Thyroid gland (tissue), 4 donors: ENCODE measurements around the gene SSC4D. TPM values are rescaled to one million over a fixed set of nuclear protein-coding genes. Genes with fewer than 3 reads are reported as not detected.
"Not testable (repeated sequence)": the region's sequence is repeated elsewhere in the genome, so short reads cannot be mapped to it uniquely, and the experiment has no call there.

Experiments
- DNase-seq, 2 donors: peaks; one replicate each; pipeline ENCODE4 v3.0.0-alpha.2; 2019
- H3K27ac ChIP-seq, 3 donors: fragments of 200-600 bp; sonication (generic); 1 replicate in 2 of 3; 2 replicates in 1 of 3; pipeline ENCODE4 v1.5.1; 2016 to 2019; ENCODE audit warnings: mild to moderate bottlenecking in 1 of 3, moderate library complexity in 1 of 3
- H3K27me3 ChIP-seq: fragments of 200-600 bp; sonication (generic); one replicate; pipeline ENCODE4 v1.5.1; 2019
- H3K36me3 ChIP-seq, 2 donors: fragments of 200-600 bp; sonication (generic); one replicate each; pipeline ENCODE4 v1.5.1; 2016 to 2019
- H3K4me1 ChIP-seq, 2 donors: fragments of 200-600 bp; sonication (generic); one replicate each; pipeline ENCODE4 v1.5.1; 2017 to 2019
- H3K4me3 ChIP-seq, 3 donors: fragments of 200-600 bp; sonication (generic); replicated peaks in 1 of 3; 1 replicate in 2 of 3; 2 replicates in 1 of 3; pipeline ENCODE4 v1.5.1; 2016; ENCODE audit warnings: mild to moderate bottlenecking in 1 of 3
- H3K9me3 ChIP-seq: fragments of 200-600 bp; sonication (generic); one replicate; pipeline ENCODE4 v1.5.1; 2017
- CTCF ChIP-seq, 6 experiments: fragments of 200-600 bp in 3 of 6; fragments of 450-650 bp in 3 of 6; sonication (generic) in 3 of 6; IDR thresholded peaks; one replicate each; pipeline ENCODE4 v1.5.1; 2016 to 2019; ENCODE audit warnings: antibody characterized with exemption in 6 of 6, mild to moderate bottlenecking in 2 of 6, inconsistent platforms in 1 of 6, moderate library complexity in 1 of 6
- POLR2A ChIP-seq, 2 donors: fragments of 450-650 bp; IDR thresholded peaks; one replicate each; pipeline ENCODE4 v1.6.1; 2017; ENCODE audit warnings: antibody characterized with exemption in 2 of 2, mild to moderate bottlenecking in 2 of 2, moderate library complexity in 1 of 2
- WGBS, 2 donors: methylation state at CpG; one replicate each; pipeline ENCODE4 v1.1.5; 2017; 5-methylcytosine and 5-hydroxymethylcytosine counted together
- intact Hi-C: fragments of 100-400 bp; cut with DNase I; formaldehyde crosslinking; loops from one replicate; pipeline ENCODE4 v1.15.1; 2023
- total RNA-seq, 4 donors: library from RNA; depleted of rRNA; stranded (reverse); fragments of >200 nt; gene quantifications; one replicate each; pipeline ENCODE4 v1.2.3, GENCODE V29; 2016

Gene SSC4D
- total RNA-seq, 4 donors from 2014 or later, result 3.6 to 14.0 (median 13.4) TPM

DNA sequence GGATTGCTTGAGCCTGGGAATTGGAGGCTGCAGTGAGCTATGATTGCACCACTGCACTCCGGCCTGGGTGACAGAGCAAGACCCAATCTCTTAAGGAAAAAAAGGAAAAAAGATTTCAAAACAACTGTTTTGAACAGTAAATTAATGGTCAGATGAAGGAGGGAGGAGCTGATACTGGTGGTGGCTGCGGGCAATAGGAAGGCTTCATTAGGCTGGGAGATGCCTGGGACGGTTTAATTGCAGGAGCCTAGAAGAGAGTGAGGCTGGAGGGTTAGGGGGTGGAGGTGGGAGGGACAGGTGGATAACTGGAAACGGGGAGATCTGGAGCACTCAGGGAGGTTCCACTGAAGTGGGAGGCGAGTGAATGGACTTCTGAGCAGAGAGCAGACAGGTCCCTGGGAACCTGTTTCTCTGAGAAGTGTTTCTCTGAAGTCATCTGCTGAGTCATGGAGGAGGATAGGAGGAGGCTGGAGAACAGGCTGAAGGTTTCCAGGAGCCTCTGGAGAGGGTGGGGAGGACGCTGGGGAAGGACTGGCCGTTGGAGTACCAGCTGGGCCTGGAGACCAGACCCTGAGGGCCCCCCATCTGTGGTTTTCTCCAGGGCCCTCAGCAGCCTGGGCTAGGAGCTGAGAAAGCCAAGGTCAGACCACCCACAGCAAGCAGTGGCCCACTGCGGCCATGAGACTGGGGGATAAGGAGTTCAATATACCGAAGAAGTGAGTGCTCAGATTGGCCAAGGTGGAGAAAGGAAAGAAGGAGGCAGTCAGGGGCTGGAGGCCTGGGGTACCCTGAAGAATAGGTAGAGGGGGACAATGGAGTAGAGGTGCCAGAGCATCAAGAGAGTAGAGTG lies 36.3 kb downstream of the SSC4D start:
- H3K9me3 ChIP-seq, result no peaks in the 10 kb centered on the region
- H3K4me1 ChIP-seq, result peaks cover 10 to 12% of the 10 kb centered on the region in 2 donors
- DNase-seq, result peak; percentile 64 to 76
- intact Hi-C loops, result no loop called here
- TF ChIP-seq CTCF (IDR thresholded peaks at IDR 0.05), result no peak
- peak in 1 of 2 donors; percentile 43 for TF ChIP-seq POLR2A (IDR thresholded peaks at IDR 0.05)
- H3K27me3 ChIP-seq, result no peaks in the 10 kb centered on the region
- H3K27ac ChIP-seq, result peak overlapping the region; percentile 60 to 78 (median 65)
- H3K36me3 ChIP-seq, result no peaks in the 10 kb centered on the region
- WGBS, 2 donors, result 61 to 74% methylated on average over 9 of the region's 9 CpGs
- H3K4me3 ChIP-seq, result no peak overlapping the region

DNA sequence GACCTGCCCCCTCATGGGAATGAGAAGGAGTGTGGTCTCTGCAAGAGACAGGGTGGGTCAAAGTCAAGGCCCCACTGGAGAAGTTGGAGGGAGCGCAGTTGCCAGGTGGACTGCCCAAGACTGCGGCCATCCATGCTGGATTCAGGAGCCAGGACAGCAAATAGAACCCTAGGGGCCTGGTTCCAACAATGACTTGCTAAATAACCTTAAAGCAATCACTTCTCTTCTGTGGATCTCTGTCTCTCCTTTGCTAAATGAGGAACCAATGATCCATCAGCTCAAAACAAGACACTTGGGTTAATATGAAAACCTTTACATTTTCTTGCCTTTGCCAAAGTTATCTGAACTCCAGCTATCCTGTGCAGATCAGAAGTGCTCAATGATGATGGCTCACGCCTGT lies 38.1 kb downstream of the SSC4D start:
- Histone ChIP-seq H3K4me1 (peaks cover 10 to 12% of the 10 kb centered on the region in 2 donors), H3K36me3 (no peaks in the 10 kb centered on the region), H3K27me3 (no peaks in the 10 kb centered on the region), H3K27ac (no peak overlapping the region), H3K4me3 (no peak overlapping the region), H3K9me3 (no peaks in the 10 kb centered on the region)
- 96 to 100% methylated on average over 3 of the region's 3 CpGs for WGBS, 2 donors
- intact Hi-C loops, result no loop called here
- TF ChIP-seq POLR2A (IDR thresholded peaks at IDR 0.05) (no peak), CTCF (IDR thresholded peaks at IDR 0.05) (no peak)
- no peak for DNase-seq

- DNase-seq, result no peak
- no peak overlapping the region for H3K27ac ChIP-seq
- no peak for TF ChIP-seq CTCF (IDR thresholded peaks at IDR 0.05)
- no peak for TF ChIP-seq POLR2A (IDR thresholded peaks at IDR 0.05)
- no peaks in the 10 kb centered on the region for H3K27me3 ChIP-seq
- no peak overlapping the region for H3K4me3 ChIP-seq
- WGBS, 2 donors, result 74% methylated on average over 6 of the region's 6 CpGs; no CpG with 5 or more reads in 1 of the 2 donors
- peaks cover 20 to 34% of the 10 kb centered on the region in 2 donors for H3K4me1 ChIP-seq
- intact Hi-C loops, result no loop called here
- H3K9me3 ChIP-seq, result no peaks in the 10 kb centered on the region
- no peaks in the 10 kb centered on the region for H3K36me3 ChIP-seq
Observed at GRCh38 chr7:76369018-76369417, 40.5 kb downstream of the SSC4D start.

GRCh38 chr7:76368190-76368589 lies 41.3 kb downstream of the SSC4D start:
- intact Hi-C loops, result no loop called here
- no peak for DNase-seq
- H3K9me3 ChIP-seq, result no peaks in the 10 kb centered on the region
- 93% methylated on average over 8 of the region's 8 CpGs for WGBS, 2 donors
- TF ChIP-seq POLR2A (IDR thresholded peaks at IDR 0.05), result no peak
- TF ChIP-seq CTCF (IDR thresholded peaks at IDR 0.05), result no peak
- H3K27me3 ChIP-seq, result no peaks in the 10 kb centered on the region
- peaks cover 19 to 33% of the 10 kb centered on the region in 2 donors for H3K4me1 ChIP-seq
- no peaks in the 10 kb centered on the region for H3K36me3 ChIP-seq
- no peak overlapping the region for H3K27ac ChIP-seq
- no peak overlapping the region for H3K4me3 ChIP-seq

DNA sequence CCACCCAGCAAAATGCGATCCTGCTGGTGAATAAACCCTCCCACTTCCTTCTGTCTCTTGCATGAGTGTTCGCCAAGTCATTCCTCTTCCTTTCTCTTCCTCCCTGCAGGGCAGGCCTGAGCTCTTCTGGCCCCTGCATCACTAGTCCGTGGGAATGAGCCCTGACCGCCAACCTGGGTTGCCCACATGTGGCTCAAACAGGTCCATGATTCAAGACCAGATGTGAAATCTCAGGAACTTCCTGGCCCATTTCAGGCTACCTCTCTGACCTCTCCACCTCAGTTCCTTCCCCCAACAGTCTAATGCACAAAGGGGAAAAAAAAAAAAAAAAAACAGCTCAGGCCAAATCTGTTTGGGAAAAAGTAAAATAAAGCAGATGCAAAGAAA lies 45.3 kb downstream of the SSC4D start:
- peaks cover 18 to 33% of the 10 kb centered on the region in 2 donors for H3K4me1 ChIP-seq
- peak overlapping the region; percentile 82 to 95 (median 93) for H3K27ac ChIP-seq
- no peaks in the 10 kb centered on the region for H3K36me3 ChIP-seq
- TF ChIP-seq POLR2A (IDR thresholded peaks at IDR 0.05), result no peak
- no peak for TF ChIP-seq CTCF (IDR thresholded peaks at IDR 0.05)
- WGBS, 2 donors, result 44 to 48% methylated on average over 4 of the region's 4 CpGs
- H3K9me3 ChIP-seq, result no peaks in the 10 kb centered on the region
- intact Hi-C loops, result no loop called here
- no peak overlapping the region for H3K4me3 ChIP-seq
- DNase-seq, result peak; percentile 31 to 51
- H3K27me3 ChIP-seq, result no peaks in the 10 kb centered on the region

DNA sequence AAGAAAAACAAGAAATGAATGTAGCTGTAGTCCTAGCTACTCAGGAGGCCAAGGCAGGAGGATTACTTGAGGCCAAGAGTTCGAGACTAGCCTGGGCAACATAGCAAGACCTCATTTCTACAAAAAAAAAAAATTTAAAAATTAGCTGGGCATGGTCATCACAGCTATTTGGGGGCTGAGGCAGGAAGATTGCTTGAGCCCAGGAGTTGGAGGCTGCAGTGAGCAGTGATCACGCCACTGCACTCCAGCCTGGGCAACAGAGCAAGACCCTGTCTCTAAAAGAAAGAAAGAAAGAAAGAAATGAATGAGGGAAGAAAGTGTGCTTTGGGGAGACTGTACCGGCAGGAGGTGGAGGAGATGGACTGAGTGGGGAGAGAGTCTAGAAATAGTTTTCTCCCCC lies 45.7 kb downstream of the SSC4D start:
- WGBS, 2 donors, result 74 to 81% methylated on average over 3 of the region's 3 CpGs
- DNase-seq, H3K4me3 ChIP-seq, intact Hi-C loops, H3K9me3 ChIP-seq, H3K36me3 ChIP-seq, H3K27me3 ChIP-seq: not testable (repeated sequence)
- peak overlapping the region; percentile 82 to 95 (median 93) for H3K27ac ChIP-seq
- H3K4me1 ChIP-seq, result peaks cover 18 to 33% of the 10 kb centered on the region in 2 donors
